ENCODE results near the gene DLEU7.

DNA sequence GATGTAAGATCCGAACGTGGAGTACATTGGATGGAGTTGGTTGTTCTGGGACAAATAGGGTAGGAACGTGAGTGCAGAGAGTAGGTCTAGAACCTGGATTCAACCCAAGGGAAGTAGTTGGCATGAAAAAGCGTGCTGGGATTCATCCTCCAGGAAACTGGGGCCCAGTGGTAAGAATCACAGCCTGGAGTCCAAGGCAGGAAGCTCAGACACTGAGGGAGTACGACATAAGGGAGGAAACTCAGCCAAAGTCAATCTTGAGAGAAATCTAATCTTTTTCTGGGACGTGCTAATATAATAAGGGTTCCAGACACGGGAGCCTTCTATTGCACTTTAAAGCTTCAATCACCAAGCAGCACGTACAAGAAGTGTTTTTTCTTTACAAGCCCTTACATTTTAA, 46.4 kb downstream of the DLEU7 start:
- TF ChIP-seq, protein P1, sequence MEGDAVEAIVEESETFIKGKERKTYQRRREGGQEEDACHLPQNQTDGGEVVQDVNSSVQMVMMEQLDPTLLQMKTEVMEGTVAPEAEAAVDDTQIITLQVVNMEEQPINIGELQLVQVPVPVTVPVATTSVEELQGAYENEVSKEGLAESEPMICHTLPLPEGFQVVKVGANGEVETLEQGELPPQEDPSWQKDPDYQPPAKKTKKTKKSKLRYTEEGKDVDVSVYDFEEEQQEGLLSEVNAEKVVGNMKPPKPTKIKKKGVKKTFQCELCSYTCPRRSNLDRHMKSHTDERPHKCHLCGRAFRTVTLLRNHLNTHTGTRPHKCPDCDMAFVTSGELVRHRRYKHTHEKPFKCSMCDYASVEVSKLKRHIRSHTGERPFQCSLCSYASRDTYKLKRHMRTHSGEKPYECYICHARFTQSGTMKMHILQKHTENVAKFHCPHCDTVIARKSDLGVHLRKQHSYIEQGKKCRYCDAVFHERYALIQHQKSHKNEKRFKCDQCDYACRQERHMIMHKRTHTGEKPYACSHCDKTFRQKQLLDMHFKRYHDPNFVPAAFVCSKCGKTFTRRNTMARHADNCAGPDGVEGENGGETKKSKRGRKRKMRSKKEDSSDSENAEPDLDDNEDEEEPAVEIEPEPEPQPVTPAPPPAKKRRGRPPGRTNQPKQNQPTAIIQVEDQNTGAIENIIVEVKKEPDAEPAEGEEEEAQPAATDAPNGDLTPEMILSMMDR (IDR thresholded peaks at IDR 0.05; ENCODE audit: low read depth, low read length): no peak
- no peak for TF ChIP-seq EZH2phosphoT487 (IDR thresholded peaks at IDR 0.05; ENCODE audit: low read depth)

Data from OCI-LY3 (cell line).